ENCODE data around the gene PARD3.

PARD3 gene

DNA sequence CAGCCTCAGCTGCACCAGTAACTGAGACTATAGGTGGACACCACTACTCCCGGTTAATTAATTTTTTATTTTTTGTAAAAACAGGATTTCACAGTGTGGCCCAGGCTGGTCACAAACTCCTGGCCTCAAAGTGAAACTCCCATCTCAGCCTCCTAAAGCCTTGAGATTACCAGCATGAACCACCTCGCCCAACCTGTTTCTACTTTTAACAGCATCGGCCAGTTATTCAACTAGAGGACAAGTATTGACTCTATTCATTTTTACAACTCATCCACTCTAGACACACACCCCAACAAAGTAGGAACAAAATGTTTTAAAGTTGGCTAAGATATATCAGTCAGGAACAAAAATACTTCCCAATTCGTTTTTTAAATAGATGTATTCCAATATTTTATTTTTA, 334.8 kb downstream of the PARD3 start:
- no peak for DNase-seq

- DNase-seq, result no peak
These were observed 335.4 kb downstream of the PARD3 start for GRCh38 chr10:34479520-34480179.

GRCh38 chr10:34477249-34477648, 337.8 kb downstream of the PARD3 start:
- no peak for DNase-seq

- DNase-seq, result no peak
These were observed 338.5 kb downstream of the PARD3 start for GRCh38 chr10:34476608-34477007.

GRCh38 chr10:34475786-34476185, 339.3 kb downstream of the PARD3 start:
- DNase-seq, result no peak

GRCh38 chr10:34475274-34475646, 339.8 kb downstream of the PARD3 start:
- no peak for DNase-seq

GRCh38 chr10:34474555-34475273, 340.4 kb downstream of the PARD3 start:
- DNase-seq, result no peak

- DNase-seq, result no peak
These were observed 341.1 kb downstream of the PARD3 start for GRCh38 chr10:34474009-34474376.

- no peak for DNase-seq
These were observed 341.7 kb downstream of the PARD3 start for GRCh38 chr10:34473174-34474008.

DNA sequence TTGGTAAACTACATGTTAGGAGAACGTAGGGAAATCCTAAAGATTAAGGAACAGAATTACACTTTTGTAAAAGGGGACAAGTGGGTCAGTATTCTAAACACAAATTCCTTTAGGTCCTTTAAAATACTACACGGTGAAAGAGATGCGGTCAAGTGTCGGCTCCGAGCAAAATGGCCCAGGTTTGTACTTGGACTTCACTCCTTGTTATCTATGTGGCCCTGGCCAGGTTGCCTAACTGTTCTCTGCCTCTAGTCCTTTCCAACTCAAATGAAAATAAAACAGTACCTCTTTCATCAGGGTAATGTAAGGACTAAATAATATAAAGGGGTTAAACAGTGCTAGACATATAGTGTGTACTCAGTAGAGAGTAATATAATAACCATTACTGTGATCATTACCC, 344.8 kb downstream of the PARD3 start:
- DNase-seq, result no peak

- no peak for DNase-seq
These were observed 345.6 kb downstream of the PARD3 start for GRCh38 chr10:34469446-34469845.

DNA sequence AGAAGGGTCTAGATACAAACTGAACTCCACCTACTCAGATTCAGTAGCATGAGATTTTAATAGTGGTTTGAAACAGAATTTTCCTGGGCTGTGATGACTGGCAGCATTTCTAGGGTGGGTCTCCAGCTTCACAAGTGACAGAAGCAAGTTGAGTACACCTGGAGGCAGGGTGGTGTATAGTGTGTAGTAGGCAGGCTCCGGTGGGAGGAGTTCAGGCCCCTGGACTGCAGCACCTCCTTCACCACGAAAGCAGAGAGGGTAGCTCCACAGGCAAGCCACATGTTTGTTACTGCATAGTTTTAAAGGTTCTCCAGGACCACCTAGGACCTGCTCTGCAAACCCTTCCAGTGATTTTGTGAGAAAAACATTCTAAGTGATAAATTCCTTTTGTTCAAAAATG, 347.2 kb downstream of the PARD3 start:
- DNase-seq, result no peak

DNA sequence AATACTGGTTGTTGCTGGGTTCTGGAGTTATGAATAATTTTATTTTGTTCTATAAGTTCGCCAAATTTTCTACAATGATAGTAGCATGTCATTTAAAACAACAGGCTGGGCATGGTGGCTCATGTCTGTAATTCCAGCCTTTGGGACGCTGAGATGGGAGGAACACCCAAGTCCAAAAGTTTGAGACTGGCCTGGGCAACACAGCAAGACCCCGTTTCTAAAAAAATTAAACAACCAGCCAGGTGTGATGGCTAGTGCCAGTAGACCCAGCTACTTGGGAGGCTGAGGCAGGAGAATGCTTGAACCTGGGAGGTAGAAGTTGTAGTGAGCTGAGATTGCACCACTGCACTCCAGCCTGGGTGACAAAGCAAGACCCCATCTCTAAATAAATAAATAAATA, 347.7 kb downstream of the PARD3 start:
- DNase-seq, result no peak

DNA sequence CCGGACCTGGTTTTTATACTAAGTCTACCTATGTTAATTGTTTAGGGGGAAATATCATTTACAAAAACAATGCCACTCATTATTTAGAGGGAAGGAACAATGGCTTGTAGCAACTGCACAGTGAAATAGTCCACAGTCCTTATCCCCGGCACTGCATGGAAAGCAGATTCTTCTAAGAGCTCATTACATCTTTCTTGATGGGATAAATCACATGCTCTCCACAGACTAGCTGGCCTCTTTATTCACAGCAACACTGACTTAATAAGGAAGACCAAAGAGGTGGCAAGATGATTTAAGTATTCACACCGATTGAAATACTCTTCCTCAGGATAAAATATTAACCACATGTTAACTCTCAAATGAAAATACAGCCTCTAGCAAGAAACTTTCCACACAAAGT, 349.4 kb downstream of the PARD3 start:
- DNase-seq, result no peak

DNA sequence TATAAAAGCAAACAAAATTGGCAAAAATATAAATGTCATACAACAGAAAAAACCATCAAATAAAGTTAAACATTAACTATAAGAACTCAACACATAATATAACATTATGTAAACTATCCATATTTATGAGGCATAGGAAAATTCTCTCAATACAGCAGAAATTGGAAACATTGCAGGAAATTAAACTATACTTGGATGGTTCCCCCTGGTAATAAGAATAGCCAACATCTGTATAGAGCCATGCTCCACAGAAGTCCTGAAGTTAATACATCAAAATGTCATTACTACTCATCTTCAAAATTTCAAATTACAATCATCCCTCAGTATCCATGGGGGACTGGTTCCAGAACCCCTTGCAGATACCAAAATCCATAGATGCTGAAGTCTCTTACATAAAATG, 350.5 kb downstream of the PARD3 start:
- DNase-seq, result no peak

- DNase-seq, result no peak
These were observed 351.1 kb downstream of the PARD3 start for GRCh38 chr10:34464000-34464399.

GRCh38 chr10:34462993-34463392, 352.1 kb downstream of the PARD3 start:
- no peak for DNase-seq

DNA sequence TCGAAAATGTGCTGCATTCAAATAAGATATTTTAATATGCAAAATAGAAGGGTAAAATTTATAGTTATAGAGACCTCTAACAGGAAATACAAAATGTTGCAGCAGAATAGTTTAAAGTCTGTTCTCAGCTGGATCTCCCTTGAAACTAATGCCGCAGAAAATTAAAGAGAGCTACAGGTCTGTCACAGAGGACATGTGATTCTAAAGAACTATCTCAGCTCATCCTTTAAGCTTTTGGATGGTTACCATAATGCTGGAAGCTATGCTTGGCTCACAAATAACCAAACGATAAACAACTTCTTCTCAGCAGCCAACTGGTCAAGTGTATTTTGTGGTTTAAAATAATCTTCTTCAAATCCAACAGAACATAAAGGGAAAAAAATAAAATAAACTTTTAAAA, 353.0 kb downstream of the PARD3 start:
- no peak for DNase-seq

DNA sequence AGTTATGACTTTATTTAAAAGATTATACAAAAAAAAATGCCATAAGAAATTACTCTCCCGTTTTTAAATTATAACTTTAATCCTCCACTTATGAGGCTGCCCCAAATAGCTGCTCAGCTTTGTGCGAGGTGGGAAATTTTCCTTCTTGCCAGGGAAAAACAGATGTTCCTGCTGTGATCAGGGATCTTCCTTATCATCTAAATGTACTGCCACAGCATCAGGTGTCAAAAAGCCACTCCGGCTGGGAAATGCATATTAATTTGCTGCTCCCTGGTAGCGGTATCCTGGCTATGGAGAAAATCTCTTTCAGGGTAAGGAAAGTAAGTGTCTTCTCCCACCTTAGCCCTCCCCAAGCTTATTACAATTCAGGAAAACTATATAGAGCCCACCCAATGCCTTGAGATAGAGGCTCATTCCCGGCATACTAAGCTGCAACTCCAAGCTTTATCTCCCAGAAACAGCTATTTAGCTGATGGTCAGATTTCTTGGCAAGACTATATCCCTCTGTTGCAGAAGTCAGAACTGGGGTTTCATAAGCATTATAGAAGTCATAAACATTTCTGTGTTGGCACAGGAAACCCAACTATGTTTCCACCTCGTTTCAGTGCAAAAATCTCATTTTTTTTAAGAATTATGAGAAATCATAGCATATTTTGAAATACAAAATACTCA, 360.4 kb downstream of the PARD3 start:
- no peak for DNase-seq

- DNase-seq, result no peak
These were observed 365.3 kb downstream of the PARD3 start for GRCh38 chr10:34449836-34450235.

DNA sequence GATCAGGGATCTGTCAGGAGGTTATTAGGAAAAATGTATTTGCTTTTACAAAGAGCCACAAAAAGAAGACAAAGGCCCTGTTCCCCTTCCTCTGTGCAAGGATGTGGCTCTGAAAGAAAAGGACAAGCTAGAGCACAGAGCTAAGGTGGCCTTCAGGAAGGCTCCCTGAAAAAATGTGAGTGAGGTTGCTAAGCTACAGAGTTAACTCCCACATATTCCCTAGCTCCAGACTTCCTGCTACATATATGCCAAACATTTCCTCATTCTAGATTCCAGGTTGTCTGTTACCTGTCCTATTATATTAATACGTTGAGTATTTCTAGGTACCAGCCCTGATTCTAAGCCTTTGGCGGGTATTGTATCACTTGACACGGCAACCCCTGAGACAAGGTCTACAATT, 369.0 kb downstream of the PARD3 start:
- DNase-seq, result no peak

- DNase-seq, result no peak
These were observed 370.6 kb downstream of the PARD3 start for GRCh38 chr10:34444223-34445183.

All from activated CD8-positive, alpha-beta memory T cell treated with anti-CD3 and anti-CD28 coated beads, Interleukin-2, amount 50 U/mL, for 48 hours (primary cell).